Panc1 (cell line): Measurements from ENCODE around the gene EEIG1. TPM values are rescaled to one million over a fixed set of nuclear protein-coding genes. Genes with fewer than 3 reads are reported as not detected.
A peak's percentile ranks its signal among the peaks of the same experiment; 100 is the strongest.

Source experiments
- ATAC-seq: fragments of 200-7000 bp; cut with Tn5 transposase; 2 replicates; pipeline ENCODE4 v1.9.1; 2020; ENCODE audit warnings: mild to moderate bottlenecking, moderate library complexity
- BruUV-seq: library from RNA; stranded (reverse); fragments of 400-500 nt; replicated peaks from 2 replicates; lab custom pipeline; 2021; lab: Mats Ljungman, UMichigan
- CTCF ChIA-PET: fragments of 300-600 bp; sonication (Branson Sonifier 250); formaldehyde crosslinking; loops from one replicate; lab custom pipeline; 2022; ENCODE audit warnings: antibody characterized with exemption; lab: Charles Lee
- POLR2A ChIA-PET: fragments of 300-600 bp; sonication (Branson Sonifier 250); formaldehyde crosslinking; loops from one replicate; lab custom pipeline; 2022; ENCODE audit warnings: antibody characterized with exemption; lab: Charles Lee
- DNase-seq: peaks from one replicate; pipeline ENCODE4 v3.0.0-alpha.2; 2010; ENCODE audit warnings: low read depth, low spot score
- H3K27ac ChIP-seq: 2 replicates; pipeline ENCODE4 v1.5.1; 2011; ENCODE audit warnings: mild to moderate bottlenecking, low read length, inconsistent platforms
- H3K27me3 ChIP-seq: fragments of 200-500 bp; sonication (Bioruptor generic); 2 replicates; pipeline ENCODE4 v1.6.0; 2014; ENCODE audit warnings: low read length, inconsistent platforms; ENCODE audit not compliant: control insufficient read depth, insufficient read depth
- H3K36me3 ChIP-seq: fragments of 200-500 bp; sonication (Bioruptor generic); 2 replicates; pipeline ENCODE4 v1.5.1; 2014; ENCODE audit warnings: inconsistent platforms, mild to moderate bottlenecking, low read length, moderate library complexity; ENCODE audit not compliant: control insufficient read depth, insufficient read depth
- H3K4me1 ChIP-seq: 2 replicates; pipeline ENCODE4 v1.5.1; 2011; ENCODE audit warnings: inconsistent platforms, mild to moderate bottlenecking, low read length, moderate library complexity; ENCODE audit not compliant: control insufficient read depth, insufficient read depth
- H3K4me3 ChIP-seq, 2 experiments: 2 replicates each; pipeline ENCODE4 v1.5.1; 2011 to 2012; ENCODE audit warnings: low read depth in 2 of 2, low read length in 2 of 2, mild to moderate bottlenecking in 2 of 2, inconsistent platforms in 1 of 2, moderate library complexity in 1 of 2
- H3K9me3 ChIP-seq: fragments of 200-500 bp; sonication (Bioruptor generic); 2 replicates; pipeline ENCODE4 v1.5.1; 2014; ENCODE audit warnings: low read depth, mild to moderate bottlenecking, inconsistent platforms, low read length, moderate library complexity; ENCODE audit not compliant: control insufficient read depth, insufficient read depth
- CTCF ChIP-seq: fragments of 450-650 bp; IDR thresholded peaks from 2 replicates; pipeline ENCODE4 v1.5.1; 2017; ENCODE audit warnings: mild to moderate bottlenecking
- POLR2AphosphoS5 ChIP-seq: IDR thresholded peaks from 2 replicates; pipeline ENCODE4 v1.6.1; 2012; ENCODE audit warnings: mild to moderate bottlenecking, low read depth, low read length, moderate library complexity
- REST ChIP-seq, 2 experiments: IDR thresholded peaks; 2 replicates each; pipeline ENCODE4 v1.6.1; 2011 to 2012; ENCODE audit warnings: low read depth in 2 of 2, control low read depth in 1 of 2, low read length in 1 of 2, mild to moderate bottlenecking in 1 of 2, moderate library complexity in 1 of 2; ENCODE audit not compliant: insufficient read depth in 1 of 2
- SIN3A ChIP-seq: IDR thresholded peaks from 2 replicates; pipeline ENCODE4 v1.6.1; 2012; ENCODE audit warnings: low read depth, mild to moderate bottlenecking, low read length, moderate library complexity, borderline replicate concordance; ENCODE audit not compliant: insufficient read depth
- TCF7L2 ChIP-seq: IDR thresholded peaks from 2 replicates; pipeline ENCODE4 v1.6.1; 2011; ENCODE audit warnings: mild to moderate bottlenecking, low read depth, low read length, inconsistent platforms
- in situ Hi-C: cut with HindIII; loops from 2 replicates; pipeline ENCODE4 v1.10.0; 2016; ENCODE audit warnings: low sequenced_read_pairs, low pct_unique_long_range_greater_than_20kb
- intact Hi-C: fragments of 100-400 bp; cut with micrococcal nuclease; formaldehyde crosslinking; loops from one replicate; pipeline ENCODE4 v1.10.0; 2022; ENCODE audit not compliant: unreplicated experiment
- total RNA-seq: library from RNA; stranded (reverse); gene quantifications from one replicate; pipeline ENCODE4 v1.2.1, GENCODE V29; 2021; ENCODE audit not compliant: unreplicated experiment

EEIG1 gene
- total RNA-seq, 1 experiment from 2014 or later, result 361 TPM

- ChIA-PET CTCF (interaction anchor here (0.6 kb wide), 1 partner anchor 22 kb away, joined by 3 read pairs; no protein-coding TSS in a partner anchor), POLR2A (interaction anchor here (0.7 kb wide), 1 partner anchor 9 kb away, joined by 4 read pairs; no protein-coding TSS in a partner anchor)
- H3K27me3 ChIP-seq, result no peaks in the 10 kb centered on the region
- peaks cover 37% of the 10 kb centered on the region for H3K4me1 ChIP-seq
- H3K9me3 ChIP-seq, result no peaks in the 10 kb centered on the region
- intact Hi-C loops (no loop called here), in situ Hi-C loops (no loop called here)
- no peak for DNase-seq
- ATAC-seq, result no peak
- H3K4me3 ChIP-seq, result no peak overlapping the region
- H3K36me3 ChIP-seq, result no peaks in the 10 kb centered on the region; the same call in 1 of the 2 replicates
- TF ChIP-seq SIN3A, result no peak
- TF ChIP-seq POLR2AphosphoS5, result no peak
- no peak for TF ChIP-seq TCF7L2
- no peak for TF ChIP-seq REST (IDR thresholded peaks at IDR 0.05; ENCODE audit: insufficient read depth in 1 of 2, low read depth in 2 of 2, low read length in 1 of 2)
- TF ChIP-seq CTCF, result no peak
- no TSS peak for BruUV-seq
- peak overlapping the region; percentile 74; the same call in 1 of the 2 replicates for H3K27ac ChIP-seq
These were observed 4.2 kb upstream of the EEIG1 start for GRCh38 chr9:127985011-127985410.

- H3K36me3 ChIP-seq, result no peaks in the 10 kb centered on the region; the same call in none of the 2 replicates
- TF ChIP-seq REST (IDR thresholded peaks at IDR 0.05; ENCODE audit: insufficient read depth in 1 of 2, low read depth in 2 of 2, low read length in 1 of 2), result no peak
- TF ChIP-seq SIN3A, result no peak
- TF ChIP-seq CTCF, result no peak
- TF ChIP-seq TCF7L2, result no peak
- TF ChIP-seq POLR2AphosphoS5, result no peak
- peak overlapping the region; percentile 97 for H3K27ac ChIP-seq
- in situ Hi-C loops (no loop called here), intact Hi-C loops (no loop called here)
- no peaks in the 10 kb centered on the region for H3K27me3 ChIP-seq
- no TSS peak for BruUV-seq
- no peaks in the 10 kb centered on the region for H3K9me3 ChIP-seq
- ATAC-seq (no peak), DNase-seq (no peak)
- no peak overlapping the region for H3K4me3 ChIP-seq
- peaks cover 37% of the 10 kb centered on the region for H3K4me1 ChIP-seq
- ChIA-PET POLR2A (no interaction called here), CTCF (no interaction called here)
These were observed 3.1 kb upstream of the EEIG1 start for GRCh38 chr9:127983847-127984289.
